Kidney (tissue), 14 donors: ENCODE measurements around the gene SGIP1. TPM values are rescaled to one million over a fixed set of nuclear protein-coding genes. Genes with fewer than 3 reads are reported as not detected.

Source experiments
- DNase-seq, 5 donors: peaks; one replicate each; pipeline ENCODE4 v3.0.0-alpha.2; 2013 to 2020
- FAIRE-seq: peaks from 2 replicates; lab custom pipeline; 2012; peaks lifted over from hg19 to GRCh38; lab: Jason Lieb, UNC
- H3K27ac ChIP-seq, 2 donors: one replicate each; pipeline ENCODE4 v1.7.0; 2013; ENCODE audit warnings: low read depth in 2 of 2, low read length in 2 of 2, inconsistent platforms in 1 of 2
- H3K27me3 ChIP-seq: one replicate; pipeline ENCODE4 v1.7.1; 2013; ENCODE audit warnings: low read length, inconsistent platforms; ENCODE audit not compliant: control insufficient read depth, insufficient read depth
- H3K36me3 ChIP-seq, 3 donors: one replicate each; pipeline versions ENCODE4 v1.7.0 to v1.7.1; 2013; ENCODE audit warnings: low read length in 3 of 3, control low read depth in 1 of 3, inconsistent platforms in 1 of 3; ENCODE audit not compliant: insufficient read depth in 3 of 3, control insufficient read depth in 2 of 3
- H3K4me1 ChIP-seq, 3 donors: one replicate each; pipeline versions ENCODE4 v1.7.0 to v1.7.1; 2013; ENCODE audit warnings: low read length in 3 of 3, inconsistent platforms in 1 of 3, low read depth in 1 of 3; ENCODE audit not compliant: control insufficient read depth in 2 of 3, insufficient read depth in 2 of 3
- H3K4me3 ChIP-seq, 3 donors: one replicate each; pipeline versions ENCODE4 v1.7.0 to v1.8.1; 2013; ENCODE audit warnings: low read length in 3 of 3, control low read depth in 1 of 3, inconsistent platforms in 1 of 3
- H3K9ac ChIP-seq, 3 donors: one replicate each; pipeline versions ENCODE4 v1.7.0 to v1.7.1; 2013; ENCODE audit warnings: low read length in 3 of 3, control low read depth in 1 of 3, inconsistent platforms in 1 of 3
- H3K9me3 ChIP-seq, 3 donors: one replicate each; pipeline versions ENCODE4 v1.7.0 to v1.7.1; 2013; ENCODE audit warnings: low read length in 3 of 3, control low read depth in 1 of 3, inconsistent platforms in 1 of 3; ENCODE audit not compliant: control insufficient read depth in 2 of 3, insufficient read depth in 1 of 3
- intact Hi-C: fragments of 100-400 bp; cut with DNase I; formaldehyde crosslinking; loops from one replicate; pipeline ENCODE4 v1.11.1; 2022
- polyA plus RNA-seq: library from polyadenylated mRNA; stranded (reverse); fragments of 350-450 nt; fragmentation: Illumina TruSeq; extraction: RNeasy Lipid Tissue Mini Kit (QIAGEN cat#74804); gene quantifications from one replicate; pipeline ENCODE4 v1.2.3, GENCODE V29; 2014; ENCODE audit warnings: low read depth, low replicate concordance; ENCODE audit not compliant: insufficient read depth
- total RNA-seq: library from RNA; stranded (reverse); fragmentation: NEBNext Ultra II Directional; extraction: Animal tissue kit (Norgen Biotek cat#: 25700); gene quantifications from one replicate; pipeline ENCODE4 v1.2.1, GENCODE V29; 2021
- TF ChIP-seq, protein P1 (sequence below): IDR thresholded peaks from 3 replicates; pipeline ENCODE4 v1.5.1; 2012; ENCODE audit warnings: mild to moderate bottlenecking, moderate library complexity, borderline replicate concordance; ENCODE audit not compliant: insufficient read depth; ENCODE audit errors: extremely low read depth
- donor health status: control.
- donor health status: control.
- donor health status: control.
- donor health status: control.
- donor health status: control.
- donor health status: DM: yes; HTN: yes; CAD: no.
- donor health status: Normal renal cell carcinoma (clear cell type).

The SGIP1 gene
- total and polyA plus RNA-seq, 2 donors from 2014 or later = 8.3 to 11.2 TPM

- Histone ChIP-seq H3K9ac (no peak overlapping the region), H3K27me3 (peaks cover 2% of the 10 kb centered on the region), H3K4me3 (peak overlapping the region in 2 of 3 donors; percentile 34 to 49), H3K4me1 (peaks cover 0 to 4% (median 0%) of the 10 kb centered on the region in 3 donors), H3K36me3 (no peaks in the 10 kb centered on the region), H3K27ac (no peak overlapping the region), H3K9me3 (no peaks in the 10 kb centered on the region)
- FAIRE-seq (no peak), DNase-seq (peak in 1 of 5 donors; percentile 12)
- intact Hi-C loops = no loop called here
- TF ChIP-seq, protein P1, sequence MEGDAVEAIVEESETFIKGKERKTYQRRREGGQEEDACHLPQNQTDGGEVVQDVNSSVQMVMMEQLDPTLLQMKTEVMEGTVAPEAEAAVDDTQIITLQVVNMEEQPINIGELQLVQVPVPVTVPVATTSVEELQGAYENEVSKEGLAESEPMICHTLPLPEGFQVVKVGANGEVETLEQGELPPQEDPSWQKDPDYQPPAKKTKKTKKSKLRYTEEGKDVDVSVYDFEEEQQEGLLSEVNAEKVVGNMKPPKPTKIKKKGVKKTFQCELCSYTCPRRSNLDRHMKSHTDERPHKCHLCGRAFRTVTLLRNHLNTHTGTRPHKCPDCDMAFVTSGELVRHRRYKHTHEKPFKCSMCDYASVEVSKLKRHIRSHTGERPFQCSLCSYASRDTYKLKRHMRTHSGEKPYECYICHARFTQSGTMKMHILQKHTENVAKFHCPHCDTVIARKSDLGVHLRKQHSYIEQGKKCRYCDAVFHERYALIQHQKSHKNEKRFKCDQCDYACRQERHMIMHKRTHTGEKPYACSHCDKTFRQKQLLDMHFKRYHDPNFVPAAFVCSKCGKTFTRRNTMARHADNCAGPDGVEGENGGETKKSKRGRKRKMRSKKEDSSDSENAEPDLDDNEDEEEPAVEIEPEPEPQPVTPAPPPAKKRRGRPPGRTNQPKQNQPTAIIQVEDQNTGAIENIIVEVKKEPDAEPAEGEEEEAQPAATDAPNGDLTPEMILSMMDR = no peak
Measured at GRCh38 chr1:66752671-66753371, 218.9 kb downstream of the SGIP1 start.

DNA sequence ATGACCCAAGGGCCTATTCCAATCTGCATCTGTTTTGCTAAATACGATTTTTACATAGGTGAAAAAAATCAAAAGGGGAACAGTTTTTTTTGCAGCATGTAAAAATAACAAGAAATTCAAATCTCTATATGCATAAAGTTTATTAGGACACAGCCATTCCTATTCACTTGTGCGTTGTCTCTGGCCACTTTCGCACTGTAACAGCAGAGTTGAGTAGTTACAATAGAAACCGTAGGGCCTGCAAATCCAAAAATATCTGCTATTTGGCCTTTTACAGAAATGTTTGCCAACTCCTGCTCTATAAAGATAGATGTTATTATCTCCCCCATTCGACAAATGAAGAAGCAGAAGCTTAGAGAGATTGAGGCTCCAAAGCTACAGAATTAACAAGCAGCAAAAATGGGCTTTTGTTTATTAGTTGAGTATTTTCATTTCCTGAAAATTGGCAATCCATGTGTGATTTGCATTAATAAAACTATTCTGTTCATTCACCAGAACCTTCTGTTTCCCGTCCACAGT, 223.8 kb downstream of the SGIP1 start:
- DNase-seq = no peak
- H3K4me3 ChIP-seq = no peak overlapping the region
- H3K27ac ChIP-seq = no peak overlapping the region
- no peaks in the 10 kb centered on the region for H3K9me3 ChIP-seq
- FAIRE-seq = no peak
- peaks cover 2% of the 10 kb centered on the region for H3K27me3 ChIP-seq
- TF ChIP-seq, protein P1 = no peak
- H3K4me1 ChIP-seq = peaks cover 0 to 2% (median 0%) of the 10 kb centered on the region in 3 donors
- no peak overlapping the region for H3K9ac ChIP-seq
- H3K36me3 ChIP-seq = no peaks in the 10 kb centered on the region
- intact Hi-C loops = no loop called here

DNA sequence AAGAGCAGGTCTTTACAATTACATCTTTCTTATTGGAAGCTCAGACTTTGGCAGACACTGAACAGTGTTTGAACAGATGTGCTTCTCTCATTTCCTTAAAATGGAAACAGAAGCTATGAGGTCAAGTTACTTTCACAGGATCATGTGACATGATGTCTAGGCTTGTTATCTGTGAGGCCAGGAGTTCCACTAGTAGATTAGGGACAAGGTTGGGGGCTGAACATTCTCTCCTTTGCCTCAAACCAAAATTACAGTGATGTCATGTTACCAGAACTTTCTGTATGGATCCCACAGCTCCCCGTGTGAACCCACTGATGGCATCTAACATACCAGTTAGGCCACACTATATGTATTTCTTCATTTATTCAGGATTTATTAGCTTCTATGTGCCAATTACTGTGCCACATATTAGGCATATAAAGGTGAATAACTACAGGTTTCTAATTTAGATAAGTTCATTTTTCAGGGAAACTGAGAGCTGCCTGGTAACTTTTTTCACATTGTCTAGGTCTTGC, 224.3 kb downstream of the SGIP1 start:
- Histone ChIP-seq H3K9ac (no peak overlapping the region), H3K4me3 (no peak overlapping the region), H3K4me1 (no peaks in the 10 kb centered on the region), H3K27me3 (no peaks in the 10 kb centered on the region), H3K27ac (no peak overlapping the region), H3K36me3 (no peaks in the 10 kb centered on the region), H3K9me3 (no peaks in the 10 kb centered on the region)
- TF ChIP-seq, protein P1 = no peak
- DNase-seq (peak in 1 of 5 donors; percentile 9), FAIRE-seq (no peak)
- intact Hi-C loops = no loop called here
